ENCODE results near the gene DAG1.

DAG1 gene

DNA sequence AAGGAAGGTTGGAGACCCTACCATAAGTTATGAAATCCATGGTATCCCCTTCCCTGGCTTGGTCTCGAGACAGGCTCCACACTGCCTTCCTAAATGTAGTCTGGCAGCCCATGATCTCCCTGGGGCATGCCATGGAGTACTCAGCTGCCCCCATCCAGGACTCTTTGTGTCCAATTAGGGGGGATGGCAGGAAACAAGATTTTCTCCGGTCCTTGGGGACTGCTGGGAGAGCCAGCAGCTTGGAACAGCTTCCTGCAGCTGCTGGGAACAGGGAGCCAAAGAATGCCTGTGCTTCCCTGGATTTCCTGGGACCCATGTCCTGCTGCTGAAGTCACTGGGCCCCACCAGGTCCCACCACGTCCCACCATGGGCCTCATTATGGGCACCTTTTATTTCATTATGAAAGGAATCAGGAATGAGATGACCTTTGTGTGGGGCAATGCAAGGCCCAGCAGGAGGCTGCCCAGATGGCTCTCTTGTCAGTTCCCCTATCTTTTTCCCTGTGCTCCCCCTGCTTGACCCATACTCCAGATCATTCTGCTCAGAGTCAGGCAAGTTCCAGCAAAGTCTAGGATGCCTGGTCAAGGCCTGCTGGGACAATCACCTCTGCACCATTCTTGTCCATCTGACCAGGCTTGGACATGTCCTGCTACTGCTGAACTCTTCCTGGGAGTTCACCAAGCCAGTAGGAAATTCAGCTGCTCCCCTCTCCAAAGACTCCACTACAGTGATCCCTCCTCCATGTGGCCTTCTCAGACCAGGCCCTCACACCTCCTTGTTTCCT is 15.0 kb upstream of the DAG1 start:
- TF ChIP-seq, protein P1, sequence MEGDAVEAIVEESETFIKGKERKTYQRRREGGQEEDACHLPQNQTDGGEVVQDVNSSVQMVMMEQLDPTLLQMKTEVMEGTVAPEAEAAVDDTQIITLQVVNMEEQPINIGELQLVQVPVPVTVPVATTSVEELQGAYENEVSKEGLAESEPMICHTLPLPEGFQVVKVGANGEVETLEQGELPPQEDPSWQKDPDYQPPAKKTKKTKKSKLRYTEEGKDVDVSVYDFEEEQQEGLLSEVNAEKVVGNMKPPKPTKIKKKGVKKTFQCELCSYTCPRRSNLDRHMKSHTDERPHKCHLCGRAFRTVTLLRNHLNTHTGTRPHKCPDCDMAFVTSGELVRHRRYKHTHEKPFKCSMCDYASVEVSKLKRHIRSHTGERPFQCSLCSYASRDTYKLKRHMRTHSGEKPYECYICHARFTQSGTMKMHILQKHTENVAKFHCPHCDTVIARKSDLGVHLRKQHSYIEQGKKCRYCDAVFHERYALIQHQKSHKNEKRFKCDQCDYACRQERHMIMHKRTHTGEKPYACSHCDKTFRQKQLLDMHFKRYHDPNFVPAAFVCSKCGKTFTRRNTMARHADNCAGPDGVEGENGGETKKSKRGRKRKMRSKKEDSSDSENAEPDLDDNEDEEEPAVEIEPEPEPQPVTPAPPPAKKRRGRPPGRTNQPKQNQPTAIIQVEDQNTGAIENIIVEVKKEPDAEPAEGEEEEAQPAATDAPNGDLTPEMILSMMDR (IDR thresholded peaks at IDR 0.05) = no peak
- Histone ChIP-seq H3K4me3 (ENCODE audit: low read depth in 1 of 2, low read length in 1 of 2) (no peak overlapping the region), H3K4me1 (ENCODE audit: control insufficient read depth in 1 of 2, insufficient read depth in 1 of 2, low read depth in 1 of 2, low read length in 1 of 2) (no peaks in the 10 kb centered on the region), H3K9me3 (no peaks in the 10 kb centered on the region), H3K27ac (no peak overlapping the region), H3K36me3 (no peaks in the 10 kb centered on the region), H3K27me3 (no peaks in the 10 kb centered on the region)

DNA sequence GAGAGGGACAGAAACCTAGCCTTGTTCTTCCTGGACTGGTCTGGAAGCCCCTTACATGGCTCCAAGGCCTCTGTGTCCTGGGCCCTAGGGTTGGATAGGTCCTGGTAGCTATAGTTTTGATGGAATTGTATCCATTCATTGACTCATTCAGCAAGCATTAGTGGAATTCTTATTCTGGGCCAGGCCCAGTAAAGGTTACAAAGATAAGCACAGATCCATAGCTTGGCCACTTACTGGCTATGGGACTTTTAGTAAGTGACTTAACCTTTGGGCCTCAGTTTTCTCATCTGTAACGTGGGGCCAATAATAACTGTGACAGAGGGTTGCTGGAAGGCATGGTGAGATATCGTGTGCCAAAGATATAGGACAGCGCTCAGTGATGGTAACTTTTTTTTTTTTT is 13.6 kb upstream of the DAG1 start:
- TF ChIP-seq, protein P1 (IDR thresholded peaks at IDR 0.05) = no peak
- Histone ChIP-seq H3K9me3 (no peaks in the 10 kb centered on the region), H3K4me3 (ENCODE audit: low read depth in 1 of 2, low read length in 1 of 2) (no peak overlapping the region), H3K27ac (no peak overlapping the region), H3K36me3 (no peaks in the 10 kb centered on the region), H3K4me1 (ENCODE audit: control insufficient read depth in 1 of 2, insufficient read depth in 1 of 2, low read depth in 1 of 2, low read length in 1 of 2) (no peaks in the 10 kb centered on the region), H3K27me3 (no peaks in the 10 kb centered on the region)

DNA sequence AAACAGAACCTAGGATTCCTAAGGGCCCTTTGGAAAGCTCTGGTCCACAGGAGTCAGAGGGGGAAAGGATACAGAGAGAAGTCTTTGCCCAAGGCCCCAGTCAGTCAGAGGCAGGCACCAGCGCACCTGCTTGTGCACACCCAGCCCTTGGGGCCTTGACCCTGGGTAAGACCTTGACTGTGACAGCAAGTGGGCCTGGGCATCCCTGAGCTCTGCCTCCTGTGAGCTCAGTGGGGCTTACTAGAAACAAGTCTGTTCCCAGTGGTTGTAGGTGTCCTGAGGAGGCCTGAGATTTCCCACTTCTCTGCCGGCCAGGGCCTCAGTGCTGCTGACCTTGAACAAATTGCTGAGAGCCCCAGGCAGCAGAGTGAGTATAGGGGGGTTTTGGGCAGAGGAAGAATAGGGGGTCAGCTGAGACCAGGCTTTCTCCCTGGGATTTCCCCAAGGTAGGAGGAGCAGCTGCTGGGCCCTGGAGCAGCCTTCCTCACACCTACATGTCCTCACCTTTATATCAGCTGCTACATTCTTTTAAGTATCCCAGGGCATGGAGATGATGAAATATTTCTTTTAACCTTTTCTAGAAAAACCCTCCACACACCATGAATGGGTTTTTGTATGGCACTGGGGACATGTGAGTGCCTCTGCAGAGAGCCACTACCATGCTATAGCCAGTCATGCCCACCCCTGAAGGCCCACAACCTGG is 9.7 kb upstream of the DAG1 start:
- H3K27ac ChIP-seq = no peak overlapping the region
- H3K4me1 ChIP-seq (ENCODE audit: control insufficient read depth in 1 of 2, insufficient read depth in 1 of 2, low read depth in 1 of 2, low read length in 1 of 2) = no peaks in the 10 kb centered on the region

DNA sequence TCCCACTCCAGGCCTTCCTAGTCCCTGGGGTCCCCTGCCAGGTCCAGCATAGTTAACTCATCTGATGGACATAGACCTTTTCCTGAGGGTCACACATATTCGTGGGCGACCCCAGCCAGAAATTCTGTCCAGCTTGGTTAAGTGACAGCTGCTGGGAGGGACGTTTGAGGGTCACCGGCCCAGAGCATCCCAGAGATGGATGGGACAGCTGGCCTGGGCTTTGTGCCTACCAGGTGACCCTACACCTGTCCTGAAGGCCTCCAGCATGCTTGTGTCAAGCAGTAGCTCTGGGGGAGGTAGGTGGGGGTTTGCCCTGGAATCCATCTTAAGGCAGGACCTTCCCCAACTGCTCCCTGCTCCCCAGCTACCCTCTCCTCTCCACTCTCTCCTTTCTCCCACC is 9.1 kb upstream of the DAG1 start:
- H3K27me3 ChIP-seq = no peaks in the 10 kb centered on the region
- no peak overlapping the region for H3K27ac ChIP-seq
- no peak overlapping the region for H3K4me3 ChIP-seq (ENCODE audit: low read depth in 1 of 2, low read length in 1 of 2)
- no peaks in the 10 kb centered on the region for H3K4me1 ChIP-seq (ENCODE audit: control insufficient read depth in 1 of 2, insufficient read depth in 1 of 2, low read depth in 1 of 2, low read length in 1 of 2)
- H3K9me3 ChIP-seq = no peaks in the 10 kb centered on the region
- no peaks in the 10 kb centered on the region for H3K36me3 ChIP-seq
- TF ChIP-seq, protein P1 (IDR thresholded peaks at IDR 0.05) = no peak

More for the DNA sequence above, 9.7 kb upstream of the DAG1 start:
- Histone ChIP-seq H3K36me3 (no peaks in the 10 kb centered on the region), H3K9me3 (no peaks in the 10 kb centered on the region), H3K4me3 (ENCODE audit: low read depth in 1 of 2, low read length in 1 of 2) (no peak overlapping the region), H3K27me3 (no peaks in the 10 kb centered on the region)
- TF ChIP-seq, protein P1 (IDR thresholded peaks at IDR 0.05) = no peak

DNA sequence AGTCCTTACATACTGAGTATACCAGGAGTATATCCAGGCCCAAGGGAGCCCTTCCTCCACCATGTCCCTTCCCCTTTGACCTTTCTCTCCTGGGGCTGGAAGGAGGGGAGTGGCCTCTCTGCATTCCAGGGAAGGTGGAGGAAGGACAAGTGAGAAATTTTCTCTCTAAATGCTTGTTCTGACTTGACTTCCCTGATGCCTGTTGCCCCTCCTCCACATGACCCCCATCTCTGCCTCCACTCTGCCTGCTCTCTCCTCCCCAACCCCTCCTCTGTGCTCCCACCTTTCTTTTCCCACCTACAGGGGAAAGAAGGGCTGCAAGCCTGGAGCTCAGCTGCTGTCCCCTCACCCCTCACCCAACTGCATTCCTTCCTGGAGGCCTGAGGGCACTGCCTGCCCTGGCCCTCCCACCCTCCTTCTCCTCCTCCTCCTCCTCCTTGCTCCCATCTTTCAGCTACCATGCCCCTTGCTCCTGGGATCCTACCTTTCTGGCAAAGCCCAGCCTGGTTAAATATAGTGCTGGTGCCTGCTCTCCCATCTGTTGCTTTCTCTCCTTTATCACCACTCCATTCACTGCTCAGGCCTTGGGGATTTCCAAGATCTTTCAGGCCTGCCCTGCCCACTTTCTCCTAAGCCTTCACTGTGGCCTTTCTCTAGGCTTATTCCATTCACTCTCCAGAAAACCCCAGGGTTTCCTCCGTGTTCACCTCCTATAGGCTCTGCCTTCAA is 8.5 kb upstream of the DAG1 start:
- Histone ChIP-seq H3K4me3 (ENCODE audit: low read depth in 1 of 2, low read length in 1 of 2) (no peak overlapping the region), H3K27ac (no peak overlapping the region), H3K4me1 (ENCODE audit: control insufficient read depth in 1 of 2, insufficient read depth in 1 of 2, low read depth in 1 of 2, low read length in 1 of 2) (no peaks in the 10 kb centered on the region), H3K9me3 (no peaks in the 10 kb centered on the region), H3K36me3 (no peaks in the 10 kb centered on the region), H3K27me3 (no peaks in the 10 kb centered on the region)
- TF ChIP-seq, protein P1 (IDR thresholded peaks at IDR 0.05) = no peak

Measured in neutrophil (primary cell).